GM21528 (cell line): ENCODE data around the gene SH3BP4.
"Not testable (repeated sequence)": the region's sequence is repeated elsewhere in the genome, so short reads cannot be mapped to it uniquely, and the experiment has no call there.

Experiments
- ATAC-seq: cut with Tn5 transposase; IDR thresholded peaks from one replicate; pipeline ENCODE4 v1.9.1; 2021; ENCODE audit warnings: mild to moderate bottlenecking, moderate library complexity; ENCODE audit not compliant: unreplicated experiment, low FRiP score

Gene SH3BP4

DNA sequence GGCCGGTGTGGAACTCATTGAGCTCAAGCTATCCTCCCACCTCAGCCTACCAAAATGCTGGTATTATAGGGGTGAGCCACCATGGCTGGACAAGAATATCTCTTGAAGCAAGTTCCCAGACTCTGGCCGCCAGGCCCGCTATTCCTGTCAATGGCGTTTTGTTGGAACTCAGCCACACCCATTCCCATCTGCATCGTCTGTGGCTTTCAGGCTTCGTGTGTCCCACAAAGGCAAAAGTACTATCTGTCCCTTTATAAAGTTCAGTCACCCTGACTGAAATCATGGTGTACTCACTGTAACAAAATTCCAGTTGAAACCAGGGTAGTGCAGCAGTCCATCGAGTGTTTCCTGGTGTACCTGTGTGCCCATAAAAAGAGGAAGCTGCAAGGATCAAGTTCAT is 96.7 kb downstream of the SH3BP4 start:
- ATAC-seq, result no peak

DNA sequence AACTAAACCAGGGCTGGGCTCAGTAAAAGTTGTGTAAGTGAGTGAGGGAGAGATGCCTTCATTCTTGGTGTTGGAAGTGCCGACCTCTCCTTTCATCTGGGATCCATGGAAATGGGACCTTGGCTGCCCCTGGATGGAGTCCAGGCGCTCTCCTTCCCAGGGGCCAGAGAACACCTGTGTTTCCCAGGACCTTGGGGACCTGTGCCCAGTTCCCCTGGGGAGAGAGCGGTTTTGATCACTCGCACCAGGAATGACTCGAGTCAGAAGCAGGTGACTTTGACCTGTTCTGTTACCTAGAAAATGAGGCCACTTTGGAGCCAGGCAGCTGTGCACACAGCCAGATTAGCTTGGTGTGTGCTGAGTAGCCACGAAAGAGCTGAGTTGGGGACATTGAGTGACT is 97.3 kb downstream of the SH3BP4 start:
- ATAC-seq, result no peak

- no peak for ATAC-seq
Measured at GRCh38 chr2:235049719-235050118, 97.9 kb downstream of the SH3BP4 start.

DNA sequence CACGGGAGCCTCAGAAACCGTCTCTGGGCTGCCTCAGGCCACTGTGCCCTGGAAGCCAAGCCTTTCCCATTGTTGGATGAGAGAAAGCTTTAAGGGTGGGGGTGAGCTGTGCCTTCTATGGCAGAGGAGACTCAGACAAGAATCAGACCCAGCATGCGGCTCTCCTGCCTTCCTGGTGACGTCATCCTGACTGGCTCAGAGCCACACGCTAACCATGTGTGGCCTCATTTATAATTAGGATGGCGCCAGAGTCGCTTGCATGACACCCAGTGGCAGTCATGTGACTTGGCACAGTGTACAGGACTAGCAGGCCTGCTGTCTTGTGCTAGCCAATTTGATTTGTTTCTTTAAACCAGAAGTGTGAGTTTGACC is 99.1 kb downstream of the SH3BP4 start:
- no peak for ATAC-seq

- ATAC-seq, result no peak
Measured at GRCh38 chr2:235051436-235052260, 99.8 kb downstream of the SH3BP4 start.

DNA sequence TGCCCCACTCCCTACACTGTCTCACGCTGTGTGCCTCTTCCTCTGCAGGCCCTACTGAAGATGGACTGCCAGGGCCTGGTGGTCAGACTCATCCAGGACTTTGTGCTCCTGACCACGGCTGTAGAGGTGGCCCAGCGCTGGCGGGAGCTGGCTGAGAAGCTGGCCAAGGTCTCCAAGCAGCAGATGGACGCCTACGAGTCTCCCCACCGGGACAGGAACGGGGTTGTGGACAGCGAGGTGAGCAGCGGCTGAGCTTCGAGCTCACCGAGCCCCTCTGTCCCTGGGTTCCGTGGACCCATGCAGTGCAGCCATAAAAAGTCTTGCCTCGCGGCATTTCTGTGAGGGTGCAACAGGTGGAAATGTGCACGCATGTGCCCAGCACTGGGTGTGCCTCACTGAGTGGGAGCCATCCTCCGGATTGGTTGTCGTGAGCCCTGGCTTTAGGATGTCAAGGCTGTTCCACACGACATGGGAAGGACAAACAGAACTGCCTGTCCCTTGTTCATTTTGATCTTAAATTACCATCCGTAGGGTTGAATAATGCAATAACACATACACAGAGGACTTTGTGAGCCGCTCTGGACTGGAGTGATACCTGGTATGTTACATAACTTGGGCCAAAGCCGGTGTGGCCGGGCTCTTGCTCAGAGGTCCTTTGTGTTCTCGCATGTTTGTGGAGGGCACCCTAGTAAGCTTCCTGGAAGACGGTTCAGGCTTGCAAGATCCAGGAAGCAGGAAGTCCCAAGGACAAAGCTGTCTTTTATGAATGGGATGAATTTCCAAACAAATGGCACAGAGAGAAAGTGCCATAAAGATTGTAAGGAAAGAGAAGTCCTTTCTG is 100.9 kb downstream of the SH3BP4 start:
- no peak for ATAC-seq

DNA sequence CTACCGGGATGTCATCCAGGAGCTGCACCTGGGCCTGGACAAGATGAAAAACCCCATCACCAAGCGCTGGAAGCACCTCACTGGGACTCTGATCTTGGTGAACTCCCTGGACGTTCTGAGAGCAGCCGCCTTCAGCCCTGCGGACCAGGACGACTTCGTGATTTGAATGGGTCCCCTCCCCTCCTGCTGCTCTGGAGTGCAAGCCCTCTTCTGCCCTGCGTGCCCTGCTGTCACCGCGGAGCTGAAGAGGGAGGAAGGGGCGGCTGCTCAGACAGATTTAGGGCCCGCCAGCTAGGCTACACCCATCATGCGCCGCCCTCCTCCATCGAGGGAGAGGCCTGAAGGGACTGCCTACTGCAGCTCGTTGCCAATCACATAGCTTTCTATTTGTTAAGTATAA is 101.8 kb downstream of the SH3BP4 start:
- ATAC-seq, result no peak

- ATAC-seq, result no peak
Measured at GRCh38 chr2:235054475-235054874, 102.7 kb downstream of the SH3BP4 start.

DNA sequence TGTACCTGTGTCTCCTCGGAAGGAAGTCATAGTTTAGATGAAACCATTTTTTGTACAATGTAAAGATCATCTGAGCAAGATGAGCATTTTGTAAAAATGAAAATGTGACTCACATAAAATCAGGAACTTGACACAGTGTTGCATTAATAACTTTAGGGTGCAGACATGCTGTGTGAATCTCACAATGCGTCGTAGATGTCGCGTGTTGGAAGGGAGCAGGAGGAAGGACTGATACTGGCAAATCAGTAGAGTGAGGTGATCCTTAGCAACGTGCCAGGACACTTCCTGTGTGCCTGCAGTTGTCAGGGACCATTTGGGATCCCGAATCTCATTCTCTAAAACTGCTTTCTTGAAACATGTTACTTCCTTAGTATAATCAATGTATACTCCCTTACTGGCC is 103.1 kb downstream of the SH3BP4 start:
- ATAC-seq, result no peak

GRCh38 chr2:235055891-235056516 is 104.2 kb downstream of the SH3BP4 start:
- ATAC-seq, result no peak

- no peak for ATAC-seq
Measured at GRCh38 chr2:235056768-235057167, 105.0 kb downstream of the SH3BP4 start.

- ATAC-seq, result not testable (repeated sequence)
Measured at GRCh38 chr2:235057616-235058015, 105.8 kb downstream of the SH3BP4 start.

DNA sequence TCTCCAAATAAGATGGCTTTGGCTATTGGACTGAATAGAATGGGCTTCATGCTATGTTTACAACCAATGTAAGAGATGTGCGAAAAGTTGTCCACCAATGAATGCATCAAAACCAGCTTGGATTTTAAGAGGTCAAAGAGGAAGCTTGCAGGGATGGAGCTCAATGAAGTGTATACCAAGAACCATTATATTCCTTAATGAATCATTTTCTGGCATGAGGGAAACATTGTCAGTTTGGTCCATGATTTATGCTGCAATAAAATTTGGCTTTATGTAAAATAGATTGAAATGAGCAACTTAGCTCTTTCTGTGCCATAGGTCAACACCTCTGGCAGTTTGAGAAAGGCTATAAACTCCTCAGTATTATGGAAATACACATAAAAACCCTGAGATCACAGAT is 107.3 kb downstream of the SH3BP4 start:
- ATAC-seq, result no peak

GRCh38 chr2:235061656-235062055 is 109.8 kb downstream of the SH3BP4 start:
- ATAC-seq, result no peak

GRCh38 chr2:235063471-235063961 is 111.7 kb downstream of the SH3BP4 start:
- no peak for ATAC-seq

- no peak for ATAC-seq
Measured at GRCh38 chr2:235064976-235065375, 113.2 kb downstream of the SH3BP4 start.

GRCh38 chr2:235066490-235066889 is 114.7 kb downstream of the SH3BP4 start:
- no peak for ATAC-seq

- no peak for ATAC-seq
Measured at GRCh38 chr2:235066895-235067294, 115.1 kb downstream of the SH3BP4 start.

DNA sequence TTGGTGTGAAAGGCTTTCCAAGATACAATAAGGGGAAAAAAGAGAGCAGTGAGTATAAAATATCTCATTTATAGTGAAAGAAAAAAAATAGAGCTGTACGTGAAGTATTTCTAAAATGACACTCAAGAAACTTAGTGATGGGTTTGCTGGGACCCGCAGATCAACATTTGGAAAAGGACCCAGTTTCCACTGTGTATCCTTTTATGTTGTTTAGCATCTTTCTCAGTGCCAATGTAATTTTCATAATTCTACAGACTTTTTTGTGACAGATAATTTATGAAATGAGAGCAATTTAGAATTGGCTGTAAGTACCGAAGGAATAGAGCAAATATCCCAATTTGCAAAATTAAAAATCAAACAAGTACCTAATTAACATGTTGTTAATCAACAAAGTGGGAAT is 116.9 kb downstream of the SH3BP4 start:
- ATAC-seq, result no peak

DNA sequence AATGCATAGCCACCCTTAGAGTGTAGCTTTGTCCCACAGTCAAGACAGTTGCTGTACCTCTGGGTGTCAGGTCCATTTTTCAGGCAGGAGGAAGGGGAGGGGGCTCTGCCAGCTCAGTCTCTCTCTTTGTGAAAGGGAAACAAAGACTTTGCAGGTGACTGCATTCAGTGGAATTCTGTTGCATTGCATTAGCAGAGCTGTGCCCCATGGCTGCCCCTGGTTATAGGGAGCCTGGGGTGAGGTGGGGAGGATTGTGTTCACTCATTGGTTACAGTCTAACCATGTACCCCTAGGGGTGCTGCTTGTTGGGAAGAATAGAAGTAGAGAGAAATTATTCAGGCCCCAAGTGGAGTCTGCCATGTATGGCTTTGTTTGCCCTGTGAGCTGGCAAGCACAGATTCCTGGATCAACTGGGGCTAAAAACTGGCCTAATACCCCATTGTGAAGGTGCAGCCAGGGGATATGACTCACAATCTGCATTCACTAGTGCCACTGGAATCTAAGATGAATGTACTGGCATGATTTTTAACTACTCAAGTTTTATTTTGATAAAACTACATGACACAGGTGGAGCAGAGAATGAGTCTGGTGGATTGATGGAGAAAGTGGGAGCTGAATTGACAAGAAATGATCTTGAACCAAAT is 118.4 kb downstream of the SH3BP4 start:
- no peak for ATAC-seq
